ENCODE data around the gene PKD1L1. TPM values are rescaled to one million over a fixed set of nuclear protein-coding genes. Genes with fewer than 3 reads are reported as not detected.

Gene PKD1L1
- total and polyA plus RNA-seq, 2 donors (not counting 1 experiment from before 2014, with no cell fraction given): 0.59 to 0.70 TPM

DNA sequence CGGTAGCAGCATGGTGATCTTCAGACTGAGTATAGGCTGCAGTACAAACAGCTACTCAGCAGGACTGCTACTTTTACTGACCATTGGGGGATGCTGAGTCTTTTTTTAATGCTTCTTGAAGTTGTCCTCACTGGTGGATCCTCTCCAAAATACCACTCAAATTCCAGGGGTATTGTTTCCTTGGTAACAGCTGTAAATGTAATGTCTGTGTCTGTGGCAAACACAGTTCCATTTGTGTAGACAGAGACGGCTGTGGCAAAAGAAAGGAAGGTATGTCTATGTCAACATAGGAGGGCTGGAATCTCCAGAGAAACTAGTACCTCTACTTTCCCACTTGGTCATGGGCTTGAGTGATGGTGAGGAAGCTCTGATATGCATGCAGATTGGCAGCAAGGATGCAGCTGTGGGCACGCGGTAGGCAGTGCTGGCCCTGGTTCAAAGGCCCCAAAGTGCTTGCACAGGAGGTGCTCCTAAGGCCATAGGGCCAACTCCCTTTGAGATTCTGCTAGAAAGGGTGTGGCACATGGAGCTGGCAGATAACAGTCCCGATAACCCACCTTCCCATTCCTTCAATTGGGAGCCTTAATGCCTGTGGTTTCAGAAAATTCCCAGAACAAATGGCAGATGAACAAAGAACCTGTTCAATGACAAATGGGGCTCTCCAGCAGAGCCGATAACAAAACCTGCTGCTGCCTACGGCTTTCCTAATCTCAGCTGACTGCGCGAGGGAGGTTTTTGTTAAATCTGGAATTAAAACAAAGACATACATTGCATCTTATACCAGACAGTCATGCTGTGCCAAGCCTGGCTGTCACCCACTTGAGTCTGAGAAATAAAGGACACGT is 43.0 kb downstream of the PKD1L1 start:
- no peaks in the 10 kb centered on the region for H3K9me3 ChIP-seq (ENCODE audit: control extremely low read depth in 1 of 3, control insufficient read depth in 2 of 3, insufficient read depth in 1 of 3, low read length in 2 of 3)
- no peak overlapping the region for H3K27ac ChIP-seq (ENCODE audit: low read length in 2 of 2)
- Mint-ChIP-seq H3K4me1 (no peaks in the 10 kb centered on the region), H3K9me3 (ENCODE audit: insufficient read depth) (no peaks in the 10 kb centered on the region), H3K4me3 (no peak overlapping the region), H3K27ac (no peak overlapping the region), H3K27me3 (no peaks in the 10 kb centered on the region)
- H3K4me1 ChIP-seq (ENCODE audit: control insufficient read depth in 2 of 2, insufficient read depth in 2 of 2, low read length in 2 of 2): no peaks in the 10 kb centered on the region
- no peak overlapping the region for H2AFZ ChIP-seq (ENCODE audit: insufficient read depth, low read depth, low read length, poor library complexity, severe bottlenecking)
- no peak overlapping the region for H3K9ac ChIP-seq (ENCODE audit: low read length)
- ChIA-PET CTCF (no interaction called here), POLR2A (no interaction called here)
- no peaks in the 10 kb centered on the region for H3K27me3 ChIP-seq (replicated peaks in 1 of 4; ENCODE audit: control extremely low read depth in 1 of 4, control insufficient read depth in 3 of 4, insufficient read depth in 4 of 4, low read length in 3 of 4)
- intact Hi-C loops (cut with micrococcal nuclease): no loop called here
- no peaks in the 10 kb centered on the region for H3K79me2 ChIP-seq (ENCODE audit: control insufficient read depth, insufficient read depth, low read length)
- H3K4me3 ChIP-seq (ENCODE audit: control extremely low read depth in 1 of 5, extremely low read depth in 1 of 5, insufficient read depth in 1 of 5, low read depth in 2 of 5, low read length in 4 of 5): no peak overlapping the region
- WGBS (ENCODE audit: insufficient coverage): 83% methylated on average over 2 of the region's 10 CpGs
- no peaks in the 10 kb centered on the region for H3K36me3 ChIP-seq (replicated peaks in 1 of 2; ENCODE audit: control extremely low read depth in 1 of 2, control insufficient read depth in 1 of 2, extremely low read depth in 1 of 2, insufficient read depth in 2 of 2, low read length in 1 of 2)
- DNase-seq: no peak
- H4K20me1 ChIP-seq (ENCODE audit: control insufficient read depth, insufficient read depth, low read length, poor library complexity, severe bottlenecking): no peaks in the 10 kb centered on the region
- no peak overlapping the region for H3K4me2 ChIP-seq (replicated peaks; ENCODE audit: low read depth, low read length, poor library complexity, severe bottlenecking)
- TF ChIP-seq CTCF (IDR thresholded peaks at IDR 0.05): no peak
- no peak for TF ChIP-seq EZH2 (IDR thresholded peaks at IDR 0.05; ENCODE audit: borderline replicate concordance, insufficient read depth, low read depth, low read length, poor library complexity, severe bottlenecking)
- no peak for ATAC-seq (ENCODE audit: low read depth)

GRCh38 chr7:47902013-47902412 is 46.3 kb downstream of the PKD1L1 start:
- Mint-ChIP-seq H3K27ac (no peak overlapping the region), H3K27me3 (peaks cover 4% of the 10 kb centered on the region), H3K9me3 (ENCODE audit: insufficient read depth) (no peaks in the 10 kb centered on the region), H3K4me1 (no peaks in the 10 kb centered on the region), H3K4me3 (no peak overlapping the region)
- no peak overlapping the region for H3K4me3 ChIP-seq (ENCODE audit: control extremely low read depth in 1 of 5, extremely low read depth in 1 of 5, insufficient read depth in 1 of 5, low read depth in 2 of 5, low read length in 4 of 5)
- H3K79me2 ChIP-seq (ENCODE audit: control insufficient read depth, insufficient read depth, low read length): no peaks in the 10 kb centered on the region
- DNase-seq (no peak), ATAC-seq (ENCODE audit: low read depth) (no peak)
- H3K36me3 ChIP-seq (replicated peaks in 1 of 2; ENCODE audit: control extremely low read depth in 1 of 2, control insufficient read depth in 1 of 2, extremely low read depth in 1 of 2, insufficient read depth in 2 of 2, low read length in 1 of 2): no peaks in the 10 kb centered on the region
- H3K27ac ChIP-seq (ENCODE audit: low read length in 2 of 2): no peak overlapping the region
- H3K9ac ChIP-seq (ENCODE audit: low read length): no peak overlapping the region
- H3K9me3 ChIP-seq (ENCODE audit: control extremely low read depth in 1 of 3, control insufficient read depth in 2 of 3, insufficient read depth in 1 of 3, low read length in 2 of 3): no peaks in the 10 kb centered on the region
- no CpG with 5 or more reads among the region's 4 CpGs for WGBS (ENCODE audit: insufficient coverage)
- TF ChIP-seq CTCF (IDR thresholded peaks at IDR 0.05) (no peak), EZH2 (IDR thresholded peaks at IDR 0.05; ENCODE audit: borderline replicate concordance, insufficient read depth, low read depth, low read length, poor library complexity, severe bottlenecking) (no peak)
- no peaks in the 10 kb centered on the region for H3K27me3 ChIP-seq (replicated peaks in 1 of 4; ENCODE audit: control extremely low read depth in 1 of 4, control insufficient read depth in 3 of 4, insufficient read depth in 4 of 4, low read length in 3 of 4)
- no peaks in the 10 kb centered on the region for H4K20me1 ChIP-seq (ENCODE audit: control insufficient read depth, insufficient read depth, low read length, poor library complexity, severe bottlenecking)
- no peak overlapping the region for H2AFZ ChIP-seq (ENCODE audit: insufficient read depth, low read depth, low read length, poor library complexity, severe bottlenecking)
- CTCF ChIA-PET: no interaction called here
- POLR2A ChIA-PET: no interaction called here
- no peaks in the 10 kb centered on the region for H3K4me1 ChIP-seq (ENCODE audit: control insufficient read depth in 2 of 2, insufficient read depth in 2 of 2, low read length in 2 of 2)
- intact Hi-C loops (cut with micrococcal nuclease): no loop called here
- H3K4me2 ChIP-seq (replicated peaks; ENCODE audit: low read depth, low read length, poor library complexity, severe bottlenecking): no peak overlapping the region

All from B cell (primary cell).